GM18505 (cell line): ENCODE results near the gene KCNQ1.

Experiments
- ATAC-seq: cut with Tn5 transposase; IDR thresholded peaks from one replicate; pipeline ENCODE4 v1.9.1; 2021; ENCODE audit not compliant: unreplicated experiment
- POLR2A ChIP-seq: IDR thresholded peaks from 4 replicates; pipeline ENCODE4 v1.6.1; 2011; ENCODE audit warnings: borderline replicate concordance; ENCODE audit not compliant: insufficient read depth, insufficient read length; ENCODE audit errors: extremely low read depth

The KCNQ1 gene

GRCh38 chr11:2882396-2883110 lies 437.7 kb downstream of the KCNQ1 start:
- TF ChIP-seq POLR2A = no peak
- ATAC-seq = no peak

GRCh38 chr11:2883640-2883978 lies 438.8 kb downstream of the KCNQ1 start:
- ATAC-seq = no peak
- no peak for TF ChIP-seq POLR2A

- no peak for ATAC-seq
Measured at GRCh38 chr11:2883979-2884815, 439.4 kb downstream of the KCNQ1 start.

DNA sequence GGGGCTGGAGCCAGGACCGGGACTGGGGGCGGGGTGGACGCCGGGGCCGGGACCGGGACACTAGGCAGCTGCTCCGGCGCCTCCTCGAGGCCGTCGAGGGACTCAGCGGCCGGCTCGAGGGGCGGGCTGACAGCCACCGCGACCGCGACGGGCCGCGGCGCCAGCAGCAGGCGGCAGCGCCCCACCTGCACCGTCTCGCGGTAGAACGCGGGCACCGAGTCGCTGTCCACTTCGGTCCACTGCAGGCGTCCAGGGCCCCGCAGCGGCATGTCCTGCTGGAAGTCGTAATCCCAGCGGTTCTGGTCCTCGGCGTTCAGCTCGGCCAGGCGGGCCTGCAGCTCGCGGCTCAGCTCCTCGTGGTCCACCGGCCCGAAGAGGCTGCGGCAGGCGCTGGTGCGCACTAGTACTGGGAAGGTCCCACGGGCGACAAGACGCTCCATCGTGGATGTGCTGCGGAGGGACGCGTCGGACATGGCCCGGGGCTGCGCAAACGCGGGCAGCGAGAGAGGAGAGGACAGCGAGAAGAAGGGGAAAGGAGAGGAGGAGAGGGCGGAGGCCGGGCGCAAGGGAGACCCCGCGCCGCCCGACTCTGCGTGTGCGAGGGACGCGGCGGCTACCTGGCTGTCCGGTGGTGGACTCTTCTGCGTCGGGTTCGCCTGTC lies 440.3 kb downstream of the KCNQ1 start:
- no peak for ATAC-seq
- TF ChIP-seq POLR2A = no peak

More at GRCh38 chr11:2883979-2884815, 439.4 kb downstream of the KCNQ1 start:
- TF ChIP-seq POLR2A = no peak

GRCh38 chr11:2885678-2886081 lies 440.9 kb downstream of the KCNQ1 start, which contains the start of gene CDKN1C:
CDKN1C (minus strand) TSS chr11:2885775; CDS start chr11:2885456, 319 bp downstream.
- peak; percentile 63 for ATAC-seq
- TF ChIP-seq POLR2A = no peak

GRCh38 chr11:2886191-2886894 lies 441.5 kb downstream of the KCNQ1 start:
- no peak for ATAC-seq
- TF ChIP-seq POLR2A = no peak

GRCh38 chr11:2886936-2887335 lies 442.1 kb downstream of the KCNQ1 start:
- no peak for TF ChIP-seq POLR2A
- no peak for ATAC-seq

DNA sequence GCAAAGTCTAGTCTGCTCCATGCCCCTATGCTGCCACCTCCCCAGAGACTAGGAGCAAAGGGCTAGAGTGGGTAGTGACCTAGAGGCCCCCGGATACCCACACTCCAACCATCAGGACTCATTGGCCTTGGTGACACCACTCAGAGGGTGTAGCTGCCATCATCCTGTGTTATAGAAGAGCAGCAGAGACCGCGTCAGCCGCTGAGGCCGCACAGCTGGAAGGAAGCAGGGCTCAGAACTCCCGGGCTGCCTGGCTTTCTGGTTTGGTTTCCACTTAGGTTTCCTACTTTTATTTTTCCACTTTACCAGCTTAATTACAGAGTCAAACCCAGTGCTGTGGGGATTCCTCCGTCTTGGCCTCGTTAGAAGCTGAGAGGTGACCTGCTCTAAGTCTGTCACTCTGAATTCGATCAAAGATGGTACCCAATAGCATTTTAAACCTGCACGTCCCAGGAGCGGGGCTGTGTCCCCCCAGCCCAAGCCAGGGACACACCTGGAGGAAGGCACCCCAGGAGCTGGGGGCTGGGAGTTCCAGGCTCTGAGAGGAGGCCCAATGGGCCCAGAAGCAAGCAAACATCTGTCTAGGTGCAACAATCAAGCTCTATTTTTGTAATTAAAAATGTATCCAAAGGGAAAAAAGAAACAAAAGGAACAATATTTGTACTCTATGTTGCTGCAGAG lies 442.8 kb downstream of the KCNQ1 start:
- no peak for TF ChIP-seq POLR2A
- ATAC-seq = no peak

DNA sequence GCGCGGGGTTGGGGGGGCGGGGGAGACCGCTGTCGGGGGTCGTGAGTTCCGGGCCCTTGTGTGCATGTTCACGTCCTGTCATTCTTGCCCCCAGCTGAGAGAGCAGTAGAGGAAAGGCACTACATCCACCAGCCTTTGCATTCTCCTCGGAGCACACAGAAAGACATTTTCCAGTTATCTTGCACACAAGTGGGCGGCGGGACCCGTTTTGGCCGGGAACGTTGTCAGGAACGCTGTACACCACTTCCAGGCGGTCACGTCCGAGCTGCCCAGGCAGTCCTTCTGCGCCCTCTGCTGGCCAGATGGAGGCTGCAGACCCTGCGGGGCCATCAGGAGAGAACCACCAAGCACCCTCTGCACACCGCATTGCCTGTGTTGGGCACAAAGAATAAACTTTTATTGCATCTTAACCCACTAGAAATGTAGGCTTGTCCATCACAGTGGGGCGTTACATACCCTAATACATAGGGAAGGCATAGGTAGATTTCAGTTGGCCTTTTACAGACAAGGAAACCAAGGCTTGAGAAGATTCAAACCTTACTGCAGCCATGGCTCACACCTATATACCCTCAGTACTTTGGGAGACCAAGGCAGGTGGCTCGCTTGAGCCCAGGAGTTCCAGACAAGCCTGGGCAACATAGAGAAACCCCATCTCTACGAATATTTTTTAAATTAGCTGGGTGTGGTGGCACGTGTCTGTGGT lies 443.6 kb downstream of the KCNQ1 start:
- no peak for ATAC-seq
- TF ChIP-seq POLR2A = no peak

DNA sequence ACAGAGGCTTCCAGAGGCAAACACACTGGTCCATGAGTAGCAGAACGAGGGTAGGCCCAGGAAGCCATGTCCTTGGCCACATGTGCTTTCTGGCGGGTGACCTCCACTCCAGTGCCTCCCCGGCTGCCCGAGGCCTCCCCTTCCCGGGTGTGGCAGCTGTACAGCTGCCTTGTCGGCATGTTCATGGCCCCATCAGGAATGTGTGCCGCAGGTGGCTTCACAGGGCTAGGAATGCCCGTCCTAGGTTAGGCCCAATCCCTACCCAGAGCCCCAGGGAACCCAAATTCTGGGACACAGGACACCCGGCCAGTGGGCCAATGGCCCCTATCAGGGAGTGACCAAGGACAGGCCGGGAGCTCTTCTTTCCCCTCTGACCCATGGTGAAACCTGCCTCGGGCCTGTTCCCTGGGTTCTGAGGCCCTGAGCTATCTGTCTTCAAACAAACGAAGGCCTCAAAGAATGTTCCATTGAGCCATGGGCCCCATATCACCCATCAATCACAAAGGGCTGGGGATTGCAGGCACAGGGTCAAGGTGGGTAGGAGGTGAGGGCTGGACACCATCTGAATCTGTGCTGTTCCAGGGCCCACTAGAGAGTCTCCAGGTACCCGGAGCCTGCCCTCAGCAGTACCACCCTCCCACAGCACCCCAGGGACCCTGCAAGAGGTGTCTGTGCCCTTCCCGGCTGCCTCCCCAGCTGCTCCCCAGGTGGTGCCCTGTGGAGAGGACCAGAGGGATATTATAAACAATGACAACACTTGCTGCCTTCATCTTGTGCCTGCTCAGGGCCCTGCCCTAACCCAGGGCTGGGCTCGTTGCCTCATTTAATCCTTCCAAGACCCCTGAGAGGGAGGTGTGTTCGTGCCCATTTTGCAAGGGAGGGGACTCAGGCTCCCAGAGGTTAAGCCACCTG lies 444.8 kb downstream of the KCNQ1 start:
- TF ChIP-seq POLR2A = no peak
- no peak for ATAC-seq
